HepG2 (cell line): ENCODE data around the gene MRGPRX4. TPM values are rescaled to one million over a fixed set of nuclear protein-coding genes. Genes with fewer than 3 reads are reported as not detected.

Experiments used
- ATAC-seq: fragments of 200-7000 bp; cut with Tn5 transposase; 3 replicates; pipeline ENCODE4 v1.9.1; 2020; ENCODE audit warnings: mild to moderate bottlenecking, moderate library complexity
- BruUV-seq: library from RNA; stranded (reverse); fragments of 400-500 nt; replicated peaks from 2 replicates; lab custom pipeline; 2021; lab: Mats Ljungman, UMichigan
- CTCF ChIA-PET: fragments of 300-600 bp; formaldehyde crosslinking; extraction: SDS; loops from one replicate; lab custom pipeline; 2021; ENCODE audit warnings: low total read pairs, inconsistent platforms, low intra/inter-chr PET ratio; lab: Yijun Ruan, JAX
- POLR2A ChIA-PET: fragments of 350-600 bp; sonication (Branson Sonifier 250); formaldehyde crosslinking; loops from one replicate; lab custom pipeline; 2020; ENCODE audit warnings: antibody characterized with exemption, inconsistent platforms; lab: Yijun Ruan, JAX
- DNase-seq: peaks from one replicate; pipeline ENCODE4 v3.0.0-alpha.2; 2015; ENCODE audit warnings: low spot score
- FAIRE-seq: peaks from 3 replicates; lab custom pipeline; 2011; peaks lifted over from hg19 to GRCh38; lab: Jason Lieb, UNC
- H2AFZ ChIP-seq: one replicate; pipeline ENCODE4 v1.6.1; 2011; ENCODE audit warnings: low read length, inconsistent platforms
- H3K27ac ChIP-seq: fragments of 300-600 bp; 3 replicates; pipeline ENCODE4 v1.8.0; 2011; ENCODE audit warnings: mixed run types, mild to moderate bottlenecking, mixed read lengths, low read length, inconsistent platforms; ENCODE audit not compliant: insufficient read depth; ENCODE audit errors: extremely low read length
- H3K27me3 ChIP-seq, 2 experiments: fragments of 200-600 bp in 1 of 2; 2 replicates in 1 of 2; 3 replicates in 1 of 2; pipeline versions ENCODE4 v1.6.0 to v1.8.0; 2011; ENCODE audit warnings: low read length in 2 of 2, mild to moderate bottlenecking in 2 of 2, moderate library complexity in 2 of 2, inconsistent platforms in 1 of 2; ENCODE audit not compliant: insufficient read depth in 2 of 2, control insufficient read depth in 1 of 2
- H3K36me3 ChIP-seq, 2 experiments: fragments of 200-600 bp in 1 of 2; replicated peaks in 1 of 2; 2 replicates in 1 of 2; 3 replicates in 1 of 2; pipeline versions ENCODE4 v1.5.1 to v1.8.0; 2011; ENCODE audit warnings: low read length in 2 of 2, inconsistent platforms in 1 of 2; ENCODE audit not compliant: insufficient read depth in 2 of 2, control insufficient read depth in 1 of 2
- H3K4me1 ChIP-seq: 2 replicates; pipeline ENCODE4 v1.5.1; 2012; ENCODE audit warnings: low read length, inconsistent platforms; ENCODE audit not compliant: insufficient read depth
- H3K4me2 ChIP-seq: 2 replicates; pipeline ENCODE4 v1.6.0; 2011; ENCODE audit warnings: low read depth, low read length, inconsistent platforms
- H3K4me3 ChIP-seq, 3 experiments: fragments of 200-600 bp in 1 of 3; sonication (generic), shearing (Covaris generic) in 1 of 3; replicated peaks in 1 of 3; 2 replicates each; pipeline ENCODE4 v1.5.1; 2011 to 2016; ENCODE audit warnings: low read length in 3 of 3, inconsistent platforms in 2 of 3, low read depth in 2 of 3, mild to moderate bottlenecking in 2 of 3, control low read depth in 1 of 3, mixed read lengths in 1 of 3; ENCODE audit not compliant: insufficient read depth in 1 of 3
- H3K79me2 ChIP-seq: one replicate; pipeline ENCODE4 v1.6.1; 2011; ENCODE audit warnings: low read length, inconsistent platforms; ENCODE audit not compliant: insufficient read depth
- H3K9ac ChIP-seq: 2 replicates; pipeline ENCODE4 v1.6.0; 2011; ENCODE audit warnings: mild to moderate bottlenecking, low read depth, low read length, inconsistent platforms; ENCODE audit not compliant: insufficient read depth
- H3K9me3 ChIP-seq: 2 replicates; pipeline ENCODE4 v1.5.1; 2012; ENCODE audit warnings: mild to moderate bottlenecking, low read length
- H4K20me1 ChIP-seq: 2 replicates; pipeline ENCODE4 v1.6.0; 2011; ENCODE audit warnings: inconsistent platforms, mild to moderate bottlenecking, low read length, moderate library complexity; ENCODE audit not compliant: insufficient read depth
- IKZF4 ChIP-seq: sonication (generic); formaldehyde crosslinking; IDR thresholded peaks from 2 replicates; pipeline ENCODE4 v1.5.1; 2020; ENCODE audit warnings: borderline replicate concordance, mild to moderate bottlenecking, low read depth, missing genetic modification reagents; ENCODE audit errors: not compliant biosample characterization
- ZBTB46 ChIP-seq: sonication (generic); formaldehyde crosslinking; IDR thresholded peaks from 2 replicates; pipeline ENCODE4 v1.4.0; 2020; ENCODE audit warnings: mild to moderate bottlenecking, missing genetic modification reagents, borderline replicate concordance
- ZKSCAN5 ChIP-seq: sonication (generic); formaldehyde crosslinking; IDR thresholded peaks from 2 replicates; pipeline ENCODE4 v1.5.1; 2020; ENCODE audit warnings: mild to moderate bottlenecking, missing genetic modification reagents
- ZNF136 ChIP-seq: sonication (generic); formaldehyde crosslinking; IDR thresholded peaks from 2 replicates; pipeline ENCODE4 v1.8.1; 2022; ENCODE audit warnings: low read depth, mild to moderate bottlenecking, moderate library complexity, missing genetic modification reagents
- WGBS: methylation state at CpG from one replicate; pipeline ENCODE4 v1.1.6; 2017; ENCODE audit warnings: low lambda C conversion rate; 5-methylcytosine and 5-hydroxymethylcytosine counted together
- in situ Hi-C: cut with HindIII; loops from 2 replicates; pipeline ENCODE4 v1.10.0; 2017; ENCODE audit warnings: low pct_unique_long_range_greater_than_20kb; ENCODE audit not compliant: extremely low pct_ligation_motif_present
- intact Hi-C: fragments of 100-400 bp; cut with micrococcal nuclease; formaldehyde crosslinking; loops from one replicate; pipeline ENCODE4 v1.10.0; 2022; ENCODE audit not compliant: unreplicated experiment
- polyA plus RNA-seq, 8 experiments: library from polyadenylated mRNA; depleted of rRNA in 3 of 8; stranded (reverse) in 7 of 8; unstranded in 1 of 8; fragments of >200 nt; fragmentation: Illumina TruSeq in 4 of 8; extraction: Trizol in 4 of 8; gene quantifications; 2 replicates each; pipeline versions ENCODE4 v1.2.1 to v1.2.3, GENCODE V29; 2011 to 2016; ENCODE audit warnings: low read depth in 4 of 8, missing spikeins in 1 of 8, mixed read lengths in 1 of 8; ENCODE audit not compliant: insufficient read depth in 1 of 8
- total RNA-seq, 5 experiments: library from RNA; depleted of rRNA; stranded (reverse); fragments of >200 nt; fragmentation: Illumina TruSeq; extraction: Trizol; gene quantifications; 2 replicates each; pipeline ENCODE4 v1.2.3, GENCODE V29; 2016; ENCODE audit warnings: low read depth in 1 of 5
- TF ChIP-seq, protein P1 (sequence below): sonication (generic); formaldehyde crosslinking; IDR thresholded peaks from 2 replicates; pipeline ENCODE4 v1.4.0; 2020; ENCODE audit warnings: missing genetic modification reagents
- TF ChIP-seq, protein P2 (sequence below): sonication (generic); formaldehyde crosslinking; IDR thresholded peaks from 2 replicates; pipeline ENCODE4 v1.8.0; 2022; ENCODE audit warnings: mild to moderate bottlenecking, missing genetic modification reagents, moderate library complexity

MRGPRX4 gene
- total and polyA plus RNA-seq, 2 of the 13 experiments (the other 11 are each of a cell fraction or from before 2014, with no cell fraction given) = 0.18 TPM

GRCh38 chr11:18204220-18204619 is 31.6 kb downstream of the MRGPRX4 start:
- intact Hi-C loops (no loop called here), in situ Hi-C loops (loop anchor here (5.0 kb wide), 1 partner anchor 87 kb away; no protein-coding TSS in a partner anchor)
- no peak overlapping the region for H2AFZ ChIP-seq
- H4K20me1 ChIP-seq = no peaks in the 10 kb centered on the region
- FAIRE-seq (no peak), DNase-seq (no peak), ATAC-seq (peak; percentile 60)
- no peaks in the 10 kb centered on the region for H3K79me2 ChIP-seq
- ChIA-PET POLR2A (no interaction called here), CTCF (interaction anchor here (1.4 to 3.2 kb wide), 2 partner anchors 33 to 89 kb away, joined by 4 to 28 read pairs; no protein-coding TSS in a partner anchor)
- 0 out of 2 replicates have a peak, but pooled peaks cover 8% of the 10 kb centered on the region for H3K4me1 ChIP-seq
- no peak overlapping the region for H3K4me3 ChIP-seq
- no peak overlapping the region for H3K9ac ChIP-seq
- TF ChIP-seq IKZF4 (CRISPR knock-in tag) = no peak
- 40% methylated on average over 1 of the region's 3 CpGs for WGBS
- H3K4me2 ChIP-seq = no peak overlapping the region
- H3K27ac ChIP-seq = no peak overlapping the region
- BruUV-seq = no TSS peak
- H3K9me3 ChIP-seq = no peaks in the 10 kb centered on the region
- H3K27me3 ChIP-seq = peaks cover 0 to 4% of the 10 kb centered on the region in 2 experiments; a peak in 1 of 5 replicates
- no peaks in the 10 kb centered on the region for H3K36me3 ChIP-seq

GRCh38 chr11:18204771-18205170 is 32.1 kb downstream of the MRGPRX4 start:
- H3K36me3 ChIP-seq = no peaks in the 10 kb centered on the region
- H3K9ac ChIP-seq = no peak overlapping the region
- ATAC-seq (no peak), FAIRE-seq (no peak), DNase-seq (no peak)
- in situ Hi-C loops (loop anchor here (5.0 kb wide), 1 partner anchor 87 kb away; no protein-coding TSS in a partner anchor), intact Hi-C loops (no loop called here)
- H3K4me3 ChIP-seq = no peak overlapping the region
- H3K4me2 ChIP-seq = no peak overlapping the region
- POLR2A ChIA-PET = no interaction called here
- H3K27ac ChIP-seq = no peak overlapping the region
- CTCF ChIA-PET = interaction anchor here (3.2 kb wide), 1 partner anchor 90 kb away, joined by 28 read pairs; no protein-coding TSS in a partner anchor
- no TSS peak for BruUV-seq
- peaks cover 0 to 4% of the 10 kb centered on the region in 2 experiments; a peak in 1 of 5 replicates for H3K27me3 ChIP-seq
- no peak overlapping the region for H2AFZ ChIP-seq
- H3K79me2 ChIP-seq = no peaks in the 10 kb centered on the region
- no peaks in the 10 kb centered on the region for H3K9me3 ChIP-seq
- 0 out of 2 replicates have a peak, but pooled peaks cover 8% of the 10 kb centered on the region for H3K4me1 ChIP-seq
- TF ChIP-seq, protein P1, sequence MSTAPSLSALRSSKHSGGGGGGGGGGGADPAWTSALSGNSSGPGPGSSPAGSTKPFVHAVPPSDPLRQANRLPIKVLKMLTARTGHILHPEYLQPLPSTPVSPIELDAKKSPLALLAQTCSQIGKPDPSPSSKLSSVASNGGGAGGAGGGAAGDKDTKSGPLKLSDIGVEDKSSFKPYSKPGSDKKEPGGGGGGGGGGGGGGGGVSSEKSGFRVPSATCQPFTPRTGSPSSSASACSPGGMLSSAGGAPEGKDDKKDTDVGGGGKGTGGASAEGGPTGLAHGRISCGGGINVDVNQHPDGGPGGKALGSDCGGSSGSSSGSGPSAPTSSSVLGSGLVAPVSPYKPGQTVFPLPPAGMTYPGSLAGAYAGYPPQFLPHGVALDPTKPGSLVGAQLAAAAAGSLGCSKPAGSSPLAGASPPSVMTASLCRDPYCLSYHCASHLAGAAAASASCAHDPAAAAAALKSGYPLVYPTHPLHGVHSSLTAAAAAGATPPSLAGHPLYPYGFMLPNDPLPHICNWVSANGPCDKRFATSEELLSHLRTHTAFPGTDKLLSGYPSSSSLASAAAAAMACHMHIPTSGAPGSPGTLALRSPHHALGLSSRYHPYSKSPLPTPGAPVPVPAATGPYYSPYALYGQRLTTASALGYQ (CRISPR knock-in tag) = no peak
- TF ChIP-seq ZBTB46 (no peak), ZKSCAN5 (CRISPR knock-in tag) (no peak), ZNF136 (no peak)
- TF ChIP-seq, protein P2, sequence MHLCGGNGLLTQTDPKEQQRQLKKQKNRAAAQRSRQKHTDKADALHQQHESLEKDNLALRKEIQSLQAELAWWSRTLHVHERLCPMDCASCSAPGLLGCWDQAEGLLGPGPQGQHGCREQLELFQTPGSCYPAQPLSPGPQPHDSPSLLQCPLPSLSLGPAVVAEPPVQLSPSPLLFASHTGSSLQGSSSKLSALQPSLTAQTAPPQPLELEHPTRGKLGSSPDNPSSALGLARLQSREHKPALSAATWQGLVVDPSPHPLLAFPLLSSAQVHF (CRISPR knock-in tag) = no peak
- no peaks in the 10 kb centered on the region for H4K20me1 ChIP-seq
